HCT116 (cell line): ENCODE measurements around the gene BLTP3A.

ENCODE experiments used
- CTCF ChIP-seq, 3 experiments: fragments of 200-600 bp in 1 of 3; sonication (generic) in 1 of 3; IDR thresholded peaks in 2 of 3; conservative IDR thresholded peaks in 1 of 3; 2 replicates each; pipeline ENCODE4 v1.5.1; 2012 to 2017; ENCODE audit warnings: low read depth in 2 of 3, low read length in 2 of 3, antibody characterized with exemption in 1 of 3, borderline replicate concordance in 1 of 3, control low read depth in 1 of 3, mild to moderate bottlenecking in 1 of 3, mixed read lengths in 1 of 3, mixed run types in 1 of 3, moderate library complexity in 1 of 3; ENCODE audit not compliant: insufficient read depth in 1 of 3
- POLR2AphosphoS5 ChIP-seq: IDR thresholded peaks from 2 replicates; pipeline ENCODE4 v1.6.1; 2011; ENCODE audit warnings: mild to moderate bottlenecking, low read depth, low read length, moderate library complexity
- ZFX ChIP-seq: fragments of 450-650 bp; IDR thresholded peaks from 2 replicates; pipeline ENCODE4 v1.6.1; 2017
- TF ChIP-seq, protein P1 (sequence below): IDR thresholded peaks from 2 replicates; pipeline ENCODE4 v1.6.1; 2011; ENCODE audit warnings: mild to moderate bottlenecking, low read length, moderate library complexity; ENCODE audit not compliant: insufficient replicate concordance; ENCODE audit errors: extremely low read depth
- TF ChIP-seq, protein P2 (sequence below): IDR thresholded peaks from 2 replicates; pipeline ENCODE4 v1.6.1; 2012

DNA sequence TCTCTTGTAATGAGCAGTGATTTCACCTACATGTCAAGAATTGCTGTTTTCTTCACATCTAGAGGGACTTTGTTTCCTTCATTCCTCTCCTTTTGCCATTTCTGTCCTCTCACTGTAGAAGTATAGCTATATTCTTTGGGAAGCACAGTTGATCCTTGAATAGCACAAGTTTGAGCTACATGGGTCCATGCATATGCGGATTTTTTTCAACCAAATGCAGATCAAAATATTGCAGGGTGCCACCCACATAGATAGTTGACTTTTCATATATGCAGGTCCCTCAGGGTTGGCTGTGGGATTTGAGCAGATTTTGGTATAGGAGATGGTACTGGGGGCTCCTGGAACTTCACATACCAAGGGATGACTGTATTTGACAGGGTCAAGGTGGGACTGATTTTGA, 41.1 kb downstream of the BLTP3A start:
- TF ChIP-seq POLR2AphosphoS5, result no peak
- no peak for TF ChIP-seq CTCF (IDR thresholded peaks at IDR 0.05 in 2 of 3, conservative IDR thresholded peaks at IDR 0.05 in 1 of 3; ENCODE audit: borderline replicate concordance in 1 of 3, insufficient read depth in 1 of 3, low read depth in 2 of 3, low read length in 2 of 3)
- TF ChIP-seq, protein P1, sequence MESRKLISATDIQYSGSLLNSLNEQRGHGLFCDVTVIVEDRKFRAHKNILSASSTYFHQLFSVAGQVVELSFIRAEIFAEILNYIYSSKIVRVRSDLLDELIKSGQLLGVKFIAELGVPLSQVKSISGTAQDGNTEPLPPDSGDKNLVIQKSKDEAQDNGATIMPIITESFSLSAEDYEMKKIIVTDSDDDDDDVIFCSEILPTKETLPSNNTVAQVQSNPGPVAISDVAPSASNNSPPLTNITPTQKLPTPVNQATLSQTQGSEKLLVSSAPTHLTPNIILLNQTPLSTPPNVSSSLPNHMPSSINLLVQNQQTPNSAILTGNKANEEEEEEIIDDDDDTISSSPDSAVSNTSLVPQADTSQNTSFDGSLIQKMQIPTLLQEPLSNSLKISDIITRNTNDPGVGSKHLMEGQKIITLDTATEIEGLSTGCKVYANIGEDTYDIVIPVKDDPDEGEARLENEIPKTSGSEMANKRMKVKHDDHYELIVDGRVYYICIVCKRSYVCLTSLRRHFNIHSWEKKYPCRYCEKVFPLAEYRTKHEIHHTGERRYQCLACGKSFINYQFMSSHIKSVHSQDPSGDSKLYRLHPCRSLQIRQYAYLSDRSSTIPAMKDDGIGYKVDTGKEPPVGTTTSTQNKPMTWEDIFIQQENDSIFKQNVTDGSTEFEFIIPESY, result no peak
- TF ChIP-seq ZFX, result no peak
- TF ChIP-seq, protein P2, sequence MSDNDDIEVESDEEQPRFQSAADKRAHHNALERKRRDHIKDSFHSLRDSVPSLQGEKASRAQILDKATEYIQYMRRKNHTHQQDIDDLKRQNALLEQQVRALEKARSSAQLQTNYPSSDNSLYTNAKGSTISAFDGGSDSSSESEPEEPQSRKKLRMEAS, result no peak
